ENCODE results near the gene PCK2.

PCK2 gene

DNA sequence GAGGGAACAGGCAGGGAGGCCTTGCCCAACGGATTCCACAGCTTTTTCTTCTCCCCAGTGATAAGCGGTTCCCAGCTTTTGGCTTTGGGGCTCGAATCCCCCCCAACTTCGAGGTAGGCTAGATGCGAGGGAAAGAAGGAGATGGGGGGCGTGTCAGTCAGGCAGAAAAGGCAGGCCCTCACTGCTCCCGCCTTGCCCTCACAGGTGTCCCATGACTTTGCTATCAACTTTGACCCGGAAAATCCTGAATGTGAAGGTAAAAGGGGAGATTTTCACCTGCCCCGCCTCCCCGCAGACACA is 17.9 kb upstream of the PCK2 start:
- Histone ChIP-seq H3K14ac (ENCODE audit: low read length) (no peak overlapping the region), H3K4me1 (ENCODE audit: control insufficient read depth in 2 of 2, insufficient read depth in 1 of 2, low read depth in 1 of 2, low read length in 2 of 2) (peaks cover 22 to 28% of the 10 kb centered on the region in 2 donors), H3K79me1 (ENCODE audit: low read depth, low read length) (no peaks in the 10 kb centered on the region), H3K18ac (ENCODE audit: low read length) (no peak overlapping the region), H2AFZ (ENCODE audit: low read length) (no peak overlapping the region), H3K4me3 (ENCODE audit: low read length in 2 of 2) (no peak overlapping the region), H4K8ac (ENCODE audit: low read depth, low read length) (no peak overlapping the region), H3K4ac (ENCODE audit: low read length) (no peak overlapping the region), H2BK12ac (ENCODE audit: low read length) (no peak overlapping the region), H3K27ac (replicated peaks; ENCODE audit: low read length) (no peak overlapping the region), H2BK120ac (ENCODE audit: low read depth, low read length) (no peak overlapping the region), H2AK5ac (ENCODE audit: low read depth, low read length) (peak overlapping the region; percentile 38), H3K23ac (ENCODE audit: low read depth, low read length, poor library complexity) (no peak overlapping the region), H2BK15ac (ENCODE audit: low read length) (no peak overlapping the region), H3K9ac (ENCODE audit: low read depth, low read length, poor library complexity) (no peak overlapping the region), H4K91ac (ENCODE audit: low read depth, low read length, poor library complexity) (no peak overlapping the region), H3K27me3 (ENCODE audit: control insufficient read depth in 3 of 3, insufficient read depth in 3 of 3, low read depth in 1 of 3, low read length in 3 of 3) (peaks cover 0 to 62% (median 3%) of the 10 kb centered on the region in 3 experiments), H3K36me3 (replicated peaks in 1 of 2; ENCODE audit: control insufficient read depth in 2 of 2, insufficient read depth in 2 of 2, low read length in 2 of 2) (no peaks in the 10 kb centered on the region), H3K9me3 (replicated peaks in 1 of 2; ENCODE audit: control insufficient read depth in 2 of 2, insufficient read depth in 1 of 2, low read depth in 1 of 2, low read length in 2 of 2) (no peaks in the 10 kb centered on the region), H2BK5ac (ENCODE audit: low read length) (no peak overlapping the region), H3K4me2 (ENCODE audit: insufficient read depth, low read length, poor library complexity, severe bottlenecking) (no peak overlapping the region)
- DNase-seq (ENCODE audit: low spot score): no peak
- WGBS, 2 donors (ENCODE audit: extremely low coverage in 2 of 2, insufficient read length in 2 of 2, insufficient replicate concordance in 1 of 2): no CpG with 5 or more reads among the region's 10 CpGs

DNA sequence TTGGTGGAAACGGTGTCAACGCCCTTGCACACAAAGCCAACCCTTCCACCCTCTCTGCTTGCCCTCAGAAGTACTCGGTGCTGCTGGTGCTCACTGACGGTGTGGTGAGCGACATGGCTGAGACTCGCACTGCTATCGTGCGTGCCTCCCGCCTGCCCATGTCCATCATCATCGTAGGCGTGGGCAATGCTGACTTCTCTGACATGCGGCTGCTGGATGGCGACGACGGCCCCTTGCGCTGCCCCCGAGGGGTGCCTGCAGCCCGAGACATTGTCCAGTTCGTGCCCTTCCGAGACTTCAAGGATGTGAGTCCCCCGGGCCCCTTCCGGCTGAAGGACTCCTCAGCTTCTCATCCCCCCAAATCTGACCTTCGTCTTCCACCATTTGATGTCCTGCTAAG is 17.0 kb upstream of the PCK2 start:
- no peak overlapping the region for H3K4ac ChIP-seq (ENCODE audit: low read length)
- H2AK5ac ChIP-seq (ENCODE audit: low read depth, low read length): peak overlapping the region; percentile 85
- H4K8ac ChIP-seq (ENCODE audit: low read depth, low read length): no peak overlapping the region
- H3K18ac ChIP-seq (ENCODE audit: low read length): peak overlapping the region; percentile 54
- H3K27ac ChIP-seq (replicated peaks; ENCODE audit: low read length): no peak overlapping the region
- no peak overlapping the region for H3K4me2 ChIP-seq (ENCODE audit: insufficient read depth, low read length, poor library complexity, severe bottlenecking)
- H2BK12ac ChIP-seq (ENCODE audit: low read length): peak overlapping the region; percentile 93
- H3K36me3 ChIP-seq (replicated peaks in 1 of 2; ENCODE audit: control insufficient read depth in 2 of 2, insufficient read depth in 2 of 2, low read length in 2 of 2): no peaks in the 10 kb centered on the region
- DNase-seq (ENCODE audit: low spot score): no peak
- no peaks in the 10 kb centered on the region for H3K79me1 ChIP-seq (ENCODE audit: low read depth, low read length)
- peak overlapping the region; percentile 67 for H2BK5ac ChIP-seq (ENCODE audit: low read length)
- no CpG with 5 or more reads among the region's 23 CpGs for WGBS, 2 donors (ENCODE audit: extremely low coverage in 2 of 2, insufficient read length in 2 of 2, insufficient replicate concordance in 1 of 2)
- peak overlapping the region; percentile 54 for H2BK15ac ChIP-seq (ENCODE audit: low read length)
- H3K4me3 ChIP-seq (ENCODE audit: low read length in 2 of 2): no peak overlapping the region
- peak overlapping the region; percentile 25 for H3K9ac ChIP-seq (ENCODE audit: low read depth, low read length, poor library complexity)
- no peak overlapping the region for H2AFZ ChIP-seq (ENCODE audit: low read length)
- H3K9me3 ChIP-seq (replicated peaks in 1 of 2; ENCODE audit: control insufficient read depth in 2 of 2, insufficient read depth in 1 of 2, low read depth in 1 of 2, low read length in 2 of 2): no peaks in the 10 kb centered on the region
- H3K23ac ChIP-seq (ENCODE audit: low read depth, low read length, poor library complexity): peak overlapping the region; percentile 26
- peaks cover 0 to 70% (median 10%) of the 10 kb centered on the region in 3 experiments for H3K27me3 ChIP-seq (ENCODE audit: control insufficient read depth in 3 of 3, insufficient read depth in 3 of 3, low read depth in 1 of 3, low read length in 3 of 3)
- peak overlapping the region; percentile 86 for H3K14ac ChIP-seq (ENCODE audit: low read length)
- peak overlapping the region; percentile 48 for H4K91ac ChIP-seq (ENCODE audit: low read depth, low read length, poor library complexity)
- H2BK120ac ChIP-seq (ENCODE audit: low read depth, low read length): no peak overlapping the region
- H3K4me1 ChIP-seq (ENCODE audit: control insufficient read depth in 2 of 2, insufficient read depth in 1 of 2, low read depth in 1 of 2, low read length in 2 of 2): peaks cover 25 to 33% of the 10 kb centered on the region in 2 donors

DNA sequence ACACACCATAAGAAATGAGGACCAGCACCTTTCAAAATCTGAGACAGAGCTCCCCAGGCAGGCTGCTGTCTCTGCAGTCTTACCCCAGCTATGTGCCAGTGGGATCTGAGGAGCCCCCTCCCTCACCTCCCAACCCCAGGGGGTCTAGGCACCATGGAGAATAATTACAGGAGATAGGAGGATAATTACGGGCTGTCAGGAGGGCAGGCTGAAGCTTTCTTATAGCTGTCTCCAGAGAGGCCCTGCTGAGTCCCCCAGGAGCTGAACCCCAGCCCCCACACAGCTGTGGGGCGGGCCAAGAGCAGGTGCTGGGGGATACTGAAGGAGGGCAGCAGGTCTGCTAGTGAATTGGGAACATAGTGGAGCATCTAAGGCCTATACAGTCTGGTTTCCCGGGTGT is 16.0 kb upstream of the PCK2 start:
- H3K27ac ChIP-seq (replicated peaks; ENCODE audit: low read length): no peak overlapping the region
- no peak for DNase-seq (ENCODE audit: low spot score)
- H2BK120ac ChIP-seq (ENCODE audit: low read depth, low read length): no peak overlapping the region
- H3K27me3 ChIP-seq (ENCODE audit: control insufficient read depth in 3 of 3, insufficient read depth in 3 of 3, low read depth in 1 of 3, low read length in 3 of 3): peaks cover 0 to 75% (median 19%) of the 10 kb centered on the region in 3 experiments
- H3K18ac ChIP-seq (ENCODE audit: low read length): no peak overlapping the region
- H2BK12ac ChIP-seq (ENCODE audit: low read length): no peak overlapping the region
- H3K23ac ChIP-seq (ENCODE audit: low read depth, low read length, poor library complexity): no peak overlapping the region
- H2AK5ac ChIP-seq (ENCODE audit: low read depth, low read length): no peak overlapping the region
- H3K9ac ChIP-seq (ENCODE audit: low read depth, low read length, poor library complexity): no peak overlapping the region
- H2AFZ ChIP-seq (ENCODE audit: low read length): no peak overlapping the region
- no CpG with 5 or more reads among the region's 3 CpGs for WGBS, 2 donors (ENCODE audit: extremely low coverage in 2 of 2, insufficient read length in 2 of 2, insufficient replicate concordance in 1 of 2)
- H4K91ac ChIP-seq (ENCODE audit: low read depth, low read length, poor library complexity): no peak overlapping the region
- H3K9me3 ChIP-seq (replicated peaks in 1 of 2; ENCODE audit: control insufficient read depth in 2 of 2, insufficient read depth in 1 of 2, low read depth in 1 of 2, low read length in 2 of 2): peaks cover 0 to 5% of the 10 kb centered on the region in 2 donors
- H3K4me1 ChIP-seq (ENCODE audit: control insufficient read depth in 2 of 2, insufficient read depth in 1 of 2, low read depth in 1 of 2, low read length in 2 of 2): peaks cover 22 to 33% of the 10 kb centered on the region in 2 donors
- H2BK5ac ChIP-seq (ENCODE audit: low read length): no peak overlapping the region
- H2BK15ac ChIP-seq (ENCODE audit: low read length): no peak overlapping the region
- no peak overlapping the region for H3K14ac ChIP-seq (ENCODE audit: low read length)
- no peaks in the 10 kb centered on the region for H3K36me3 ChIP-seq (replicated peaks in 1 of 2; ENCODE audit: control insufficient read depth in 2 of 2, insufficient read depth in 2 of 2, low read length in 2 of 2)
- no peak overlapping the region for H3K4ac ChIP-seq (ENCODE audit: low read length)
- no peaks in the 10 kb centered on the region for H3K79me1 ChIP-seq (ENCODE audit: low read depth, low read length)
- no peak overlapping the region for H3K4me2 ChIP-seq (ENCODE audit: insufficient read depth, low read length, poor library complexity, severe bottlenecking)
- H3K4me3 ChIP-seq (ENCODE audit: low read length in 2 of 2): no peak overlapping the region
- no peak overlapping the region for H4K8ac ChIP-seq (ENCODE audit: low read depth, low read length)

DNA sequence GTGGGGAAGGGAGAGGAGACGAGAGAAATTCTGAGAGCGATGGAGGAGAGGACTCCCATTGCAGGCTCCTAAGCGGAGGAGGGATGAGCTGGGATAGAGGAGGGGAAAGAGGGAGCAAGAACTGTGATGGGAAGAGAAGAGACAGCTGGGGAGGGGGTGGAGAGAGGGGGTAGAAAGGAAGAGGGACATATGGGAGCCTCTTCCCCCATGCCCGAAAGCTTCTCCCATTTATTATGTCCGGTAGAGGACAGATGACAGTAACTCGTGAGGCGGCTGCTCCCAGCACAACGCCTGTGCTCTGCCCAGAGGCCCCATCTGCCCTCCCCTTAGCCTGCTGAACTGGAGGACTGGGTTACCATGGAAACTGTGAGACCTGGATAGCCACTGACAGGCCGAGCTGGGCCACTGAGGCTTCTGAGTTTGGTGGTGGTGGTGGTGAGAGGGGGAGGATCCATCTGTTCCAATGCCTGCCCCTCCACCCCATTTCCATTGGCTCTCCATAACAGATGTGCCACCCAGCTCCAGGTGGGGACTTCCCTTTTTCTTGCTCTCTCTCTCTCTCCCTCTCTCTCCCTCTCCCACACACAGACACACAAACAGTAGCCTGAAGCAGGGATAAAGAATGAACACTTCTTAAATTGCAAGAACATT is 14.5 kb upstream of the PCK2 start:
- H3K9ac ChIP-seq (ENCODE audit: low read depth, low read length, poor library complexity): no peak overlapping the region
- peak; percentile 60 for DNase-seq (ENCODE audit: low spot score)
- peaks cover 22 to 33% of the 10 kb centered on the region in 2 donors for H3K4me1 ChIP-seq (ENCODE audit: control insufficient read depth in 2 of 2, insufficient read depth in 1 of 2, low read depth in 1 of 2, low read length in 2 of 2)
- peaks cover 0 to 84% (median 21%) of the 10 kb centered on the region in 3 experiments for H3K27me3 ChIP-seq (ENCODE audit: control insufficient read depth in 3 of 3, insufficient read depth in 3 of 3, low read depth in 1 of 3, low read length in 3 of 3)
- H2BK5ac ChIP-seq (ENCODE audit: low read length): no peak overlapping the region
- no peak overlapping the region for H3K4me3 ChIP-seq (ENCODE audit: low read length in 2 of 2)
- H3K18ac ChIP-seq (ENCODE audit: low read length): no peak overlapping the region
- H3K36me3 ChIP-seq (replicated peaks in 1 of 2; ENCODE audit: control insufficient read depth in 2 of 2, insufficient read depth in 2 of 2, low read length in 2 of 2): no peaks in the 10 kb centered on the region
- no peak overlapping the region for H3K23ac ChIP-seq (ENCODE audit: low read depth, low read length, poor library complexity)
- peak overlapping the region; percentile 75 for H2AFZ ChIP-seq (ENCODE audit: low read length)
- H3K14ac ChIP-seq (ENCODE audit: low read length): no peak overlapping the region
- H4K8ac ChIP-seq (ENCODE audit: low read depth, low read length): no peak overlapping the region
- peaks cover 0 to 5% of the 10 kb centered on the region in 2 donors for H3K9me3 ChIP-seq (replicated peaks in 1 of 2; ENCODE audit: control insufficient read depth in 2 of 2, insufficient read depth in 1 of 2, low read depth in 1 of 2, low read length in 2 of 2)
- no peak overlapping the region for H2BK15ac ChIP-seq (ENCODE audit: low read length)
- peak overlapping the region; percentile 19 for H3K4me2 ChIP-seq (ENCODE audit: insufficient read depth, low read length, poor library complexity, severe bottlenecking)
- H4K91ac ChIP-seq (ENCODE audit: low read depth, low read length, poor library complexity): no peak overlapping the region
- no peak overlapping the region for H2BK12ac ChIP-seq (ENCODE audit: low read length)
- no peak overlapping the region for H3K27ac ChIP-seq (replicated peaks; ENCODE audit: low read length)
- no peak overlapping the region for H3K4ac ChIP-seq (ENCODE audit: low read length)
- H2BK120ac ChIP-seq (ENCODE audit: low read depth, low read length): no peak overlapping the region
- no CpG with 5 or more reads among the region's 9 CpGs for WGBS, 2 donors (ENCODE audit: extremely low coverage in 2 of 2, insufficient read length in 2 of 2, insufficient replicate concordance in 1 of 2)
- no peak overlapping the region for H2AK5ac ChIP-seq (ENCODE audit: low read depth, low read length)
- H3K79me1 ChIP-seq (ENCODE audit: low read depth, low read length): no peaks in the 10 kb centered on the region

Measured in neuronal stem cell (in vitro differentiated cells).